ENCODE results near the gene ERBIN. TPM values are rescaled to one million over a fixed set of nuclear protein-coding genes. Genes with fewer than 3 reads are reported as not detected.

Gene ERBIN
- total and polyA plus RNA-seq, 2 experiments from 2014 or later = 15.6 to 26.4 TPM

- Mint-ChIP-seq H3K4me3 (no peak overlapping the region), H3K9me3 (no peaks in the 10 kb centered on the region)
Measured at GRCh38 chr5:66004216-66004615, 77.8 kb downstream of the ERBIN start.

More at GRCh38 chr5:66004216-66004615, 77.8 kb downstream of the ERBIN start:
- no peak overlapping the region for H3K4me2 ChIP-seq
- H3K36me3 ChIP-seq (ENCODE audit: insufficient read depth) = no peaks in the 10 kb centered on the region
- H3F3A ChIP-seq (replicated peaks; ENCODE audit: low read depth) = no peaks in the 10 kb centered on the region
- TF ChIP-seq, protein P1, sequence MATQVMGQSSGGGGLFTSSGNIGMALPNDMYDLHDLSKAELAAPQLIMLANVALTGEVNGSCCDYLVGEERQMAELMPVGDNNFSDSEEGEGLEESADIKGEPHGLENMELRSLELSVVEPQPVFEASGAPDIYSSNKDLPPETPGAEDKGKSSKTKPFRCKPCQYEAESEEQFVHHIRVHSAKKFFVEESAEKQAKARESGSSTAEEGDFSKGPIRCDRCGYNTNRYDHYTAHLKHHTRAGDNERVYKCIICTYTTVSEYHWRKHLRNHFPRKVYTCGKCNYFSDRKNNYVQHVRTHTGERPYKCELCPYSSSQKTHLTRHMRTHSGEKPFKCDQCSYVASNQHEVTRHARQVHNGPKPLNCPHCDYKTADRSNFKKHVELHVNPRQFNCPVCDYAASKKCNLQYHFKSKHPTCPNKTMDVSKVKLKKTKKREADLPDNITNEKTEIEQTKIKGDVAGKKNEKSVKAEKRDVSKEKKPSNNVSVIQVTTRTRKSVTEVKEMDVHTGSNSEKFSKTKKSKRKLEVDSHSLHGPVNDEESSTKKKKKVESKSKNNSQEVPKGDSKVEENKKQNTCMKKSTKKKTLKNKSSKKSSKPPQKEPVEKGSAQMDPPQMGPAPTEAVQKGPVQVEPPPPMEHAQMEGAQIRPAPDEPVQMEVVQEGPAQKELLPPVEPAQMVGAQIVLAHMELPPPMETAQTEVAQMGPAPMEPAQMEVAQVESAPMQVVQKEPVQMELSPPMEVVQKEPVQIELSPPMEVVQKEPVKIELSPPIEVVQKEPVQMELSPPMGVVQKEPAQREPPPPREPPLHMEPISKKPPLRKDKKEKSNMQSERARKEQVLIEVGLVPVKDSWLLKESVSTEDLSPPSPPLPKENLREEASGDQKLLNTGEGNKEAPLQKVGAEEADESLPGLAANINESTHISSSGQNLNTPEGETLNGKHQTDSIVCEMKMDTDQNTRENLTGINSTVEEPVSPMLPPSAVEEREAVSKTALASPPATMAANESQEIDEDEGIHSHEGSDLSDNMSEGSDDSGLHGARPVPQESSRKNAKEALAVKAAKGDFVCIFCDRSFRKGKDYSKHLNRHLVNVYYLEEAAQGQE (IDR thresholded peaks at IDR 0.05; ENCODE audit: unreplicated experiment) = no peak
- TF ChIP-seq ZNF331 (CRISPR knock-in tag; IDR thresholded peaks at IDR 0.05; ENCODE audit: low read depth) (no peak), CREB1 (CRISPR knock-in tag; IDR thresholded peaks at IDR 0.05; ENCODE audit: low read depth) (no peak), STAT1 (IDR thresholded peaks at IDR 0.05; ENCODE audit: unreplicated experiment) (no peak), ETS1 (IDR thresholded peaks at IDR 0.05) (no peak), ZNF114 (CRISPR knock-in tag; IDR thresholded peaks at IDR 0.05) (no peak), JUNB (IDR thresholded peaks at IDR 0.05; ENCODE audit: unreplicated experiment) (no peak), EZH2 (IDR thresholded peaks at IDR 0.05; ENCODE audit: low read depth, unreplicated experiment) (no peak), POLR2AphosphoS5 (IDR thresholded peaks at IDR 0.05; ENCODE audit: low read depth) (no peak), ZNF462 (CRISPR knock-in tag; IDR thresholded peaks at IDR 0.05) (no peak), EZH2phosphoT487 (IDR thresholded peaks at IDR 0.05; ENCODE audit: unreplicated experiment) (no peak), NANOG (IDR thresholded peaks at IDR 0.05; ENCODE audit: borderline replicate concordance) (no peak)
- TF ChIP-seq, protein P2, sequence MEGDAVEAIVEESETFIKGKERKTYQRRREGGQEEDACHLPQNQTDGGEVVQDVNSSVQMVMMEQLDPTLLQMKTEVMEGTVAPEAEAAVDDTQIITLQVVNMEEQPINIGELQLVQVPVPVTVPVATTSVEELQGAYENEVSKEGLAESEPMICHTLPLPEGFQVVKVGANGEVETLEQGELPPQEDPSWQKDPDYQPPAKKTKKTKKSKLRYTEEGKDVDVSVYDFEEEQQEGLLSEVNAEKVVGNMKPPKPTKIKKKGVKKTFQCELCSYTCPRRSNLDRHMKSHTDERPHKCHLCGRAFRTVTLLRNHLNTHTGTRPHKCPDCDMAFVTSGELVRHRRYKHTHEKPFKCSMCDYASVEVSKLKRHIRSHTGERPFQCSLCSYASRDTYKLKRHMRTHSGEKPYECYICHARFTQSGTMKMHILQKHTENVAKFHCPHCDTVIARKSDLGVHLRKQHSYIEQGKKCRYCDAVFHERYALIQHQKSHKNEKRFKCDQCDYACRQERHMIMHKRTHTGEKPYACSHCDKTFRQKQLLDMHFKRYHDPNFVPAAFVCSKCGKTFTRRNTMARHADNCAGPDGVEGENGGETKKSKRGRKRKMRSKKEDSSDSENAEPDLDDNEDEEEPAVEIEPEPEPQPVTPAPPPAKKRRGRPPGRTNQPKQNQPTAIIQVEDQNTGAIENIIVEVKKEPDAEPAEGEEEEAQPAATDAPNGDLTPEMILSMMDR (conservative IDR thresholded peaks at IDR 0.05; ENCODE audit: low read depth in 2 of 2) = no peak
- H3K27ac ChIP-seq (ENCODE audit: low read depth) = no peak overlapping the region
- Mint-ChIP-seq H3K36me3 (ENCODE audit: low read depth) (peaks cover 33% of the 10 kb centered on the region), H3K27me3 (ENCODE audit: insufficient read depth, low read depth, poor library complexity) (no peaks in the 10 kb centered on the region), H3K4me1 (peaks cover 10% of the 10 kb centered on the region; the same call in 2 of the 3 replicates), H3K27ac (no peak overlapping the region)
- DNase-seq (ENCODE audit: low spot score) (no peak), ATAC-seq (no peak)
- H3K27me3 ChIP-seq (ENCODE audit: insufficient read depth) = no peaks in the 10 kb centered on the region
- H3K79me2 ChIP-seq (replicated peaks; ENCODE audit: insufficient read depth) = peaks cover 68% of the 10 kb centered on the region
- H4K20me1 ChIP-seq (replicated peaks; ENCODE audit: insufficient read depth) = 0 out of 2 replicates have a peak, but pooled peaks cover 10% of the 10 kb centered on the region
- no peak overlapping the region for H2AFZ ChIP-seq
- peaks cover 15% of the 10 kb centered on the region for H3K4me1 ChIP-seq (ENCODE audit: insufficient read depth)
- H3K9me2 ChIP-seq (ENCODE audit: insufficient read depth) = no peaks in the 10 kb centered on the region
- H3K4me3 ChIP-seq = no peak overlapping the region
